BE2C (cell line): ENCODE results near the gene SMOC1.
A peak's percentile ranks its signal among the peaks of the same experiment; 100 is the strongest.

Experiments
- DNase-seq: peaks from one replicate; pipeline ENCODE4 v3.0.0-alpha.2; 2020
- H3K27me3 ChIP-seq: fragments of 250-450 bp; sonication (Bioruptor Pico); 2 replicates; pipeline ENCODE4 v1.5.1; 2020; ENCODE audit warnings: mild to moderate bottlenecking
- H3K36me3 ChIP-seq: fragments of 250-450 bp; sonication (Bioruptor Pico); 2 replicates; pipeline ENCODE4 v1.5.1; 2020; ENCODE audit warnings: mild to moderate bottlenecking
- H3K4me1 ChIP-seq: fragments of 250-450 bp; sonication (Bioruptor Pico); 2 replicates; pipeline ENCODE4 v1.5.1; 2020
- H3K4me3 ChIP-seq: 2 replicates; pipeline ENCODE4 v1.5.1; 2011; ENCODE audit warnings: low read depth, low read length
- H3K9me3 ChIP-seq: fragments of 250-450 bp; sonication (Bioruptor Pico); 2 replicates; pipeline ENCODE4 v1.5.1; 2020
- TF ChIP-seq, protein P1 (sequence below): IDR thresholded peaks from 2 replicates; pipeline ENCODE4 v1.5.1; 2012; ENCODE audit warnings: mild to moderate bottlenecking, low read depth, low read length

The SMOC1 gene

DNA sequence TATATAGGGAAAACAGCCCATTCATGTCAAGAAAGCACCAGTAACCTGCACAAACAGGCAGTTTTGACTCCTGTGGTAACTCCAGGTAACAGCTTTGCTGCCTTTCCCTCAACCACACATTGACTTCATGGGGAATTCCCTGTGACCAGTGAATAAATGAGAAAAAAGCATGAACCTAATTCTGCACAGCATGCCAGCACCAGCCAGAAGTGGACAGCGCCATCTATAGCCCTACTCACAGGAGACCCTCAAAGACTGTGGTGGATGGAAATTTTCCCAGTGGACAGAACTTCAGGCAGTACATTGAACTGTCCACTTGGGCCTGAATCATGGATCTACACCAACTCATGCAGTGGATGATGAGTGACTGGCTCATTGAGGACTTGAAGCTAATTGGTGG, 157.4 kb downstream of the SMOC1 start:
- TF ChIP-seq, protein P1, sequence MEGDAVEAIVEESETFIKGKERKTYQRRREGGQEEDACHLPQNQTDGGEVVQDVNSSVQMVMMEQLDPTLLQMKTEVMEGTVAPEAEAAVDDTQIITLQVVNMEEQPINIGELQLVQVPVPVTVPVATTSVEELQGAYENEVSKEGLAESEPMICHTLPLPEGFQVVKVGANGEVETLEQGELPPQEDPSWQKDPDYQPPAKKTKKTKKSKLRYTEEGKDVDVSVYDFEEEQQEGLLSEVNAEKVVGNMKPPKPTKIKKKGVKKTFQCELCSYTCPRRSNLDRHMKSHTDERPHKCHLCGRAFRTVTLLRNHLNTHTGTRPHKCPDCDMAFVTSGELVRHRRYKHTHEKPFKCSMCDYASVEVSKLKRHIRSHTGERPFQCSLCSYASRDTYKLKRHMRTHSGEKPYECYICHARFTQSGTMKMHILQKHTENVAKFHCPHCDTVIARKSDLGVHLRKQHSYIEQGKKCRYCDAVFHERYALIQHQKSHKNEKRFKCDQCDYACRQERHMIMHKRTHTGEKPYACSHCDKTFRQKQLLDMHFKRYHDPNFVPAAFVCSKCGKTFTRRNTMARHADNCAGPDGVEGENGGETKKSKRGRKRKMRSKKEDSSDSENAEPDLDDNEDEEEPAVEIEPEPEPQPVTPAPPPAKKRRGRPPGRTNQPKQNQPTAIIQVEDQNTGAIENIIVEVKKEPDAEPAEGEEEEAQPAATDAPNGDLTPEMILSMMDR: 0 out of 2 replicates have a peak, but pooled peaks have one; percentile 13
- Histone ChIP-seq H3K4me3 (no peak overlapping the region), H3K9me3 (no peaks in the 10 kb centered on the region), H3K4me1 (no peaks in the 10 kb centered on the region), H3K36me3 (no peaks in the 10 kb centered on the region), H3K27me3 (no peaks in the 10 kb centered on the region)
- DNase-seq: no peak

DNA sequence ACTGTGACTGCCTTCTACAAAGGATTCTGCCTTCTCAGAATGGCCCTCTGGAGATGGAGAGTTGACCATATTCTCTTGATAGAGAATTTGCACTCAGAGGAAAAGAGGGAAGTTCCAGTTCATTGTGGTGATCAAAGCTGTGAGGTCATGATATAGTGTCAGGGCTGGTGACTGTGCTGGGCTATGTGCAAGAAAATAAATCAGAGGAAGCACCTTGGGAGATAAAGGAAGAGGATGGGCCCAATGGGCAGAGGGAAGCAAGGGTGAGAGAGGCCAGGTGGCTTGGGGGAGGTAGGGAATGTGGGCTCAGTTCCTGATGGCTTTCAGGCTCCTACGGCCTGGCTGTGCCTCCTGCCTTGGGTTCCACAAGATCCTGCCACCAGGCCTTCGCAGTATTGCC, 163.8 kb downstream of the SMOC1 start:
- H3K9me3 ChIP-seq: no peaks in the 10 kb centered on the region
- TF ChIP-seq, protein P1: no peak
- DNase-seq: no peak
- no peaks in the 10 kb centered on the region for H3K36me3 ChIP-seq
- H3K4me1 ChIP-seq: no peaks in the 10 kb centered on the region
- no peaks in the 10 kb centered on the region; the same call in 1 of the 2 replicates for H3K27me3 ChIP-seq
- no peak overlapping the region for H3K4me3 ChIP-seq

DNA sequence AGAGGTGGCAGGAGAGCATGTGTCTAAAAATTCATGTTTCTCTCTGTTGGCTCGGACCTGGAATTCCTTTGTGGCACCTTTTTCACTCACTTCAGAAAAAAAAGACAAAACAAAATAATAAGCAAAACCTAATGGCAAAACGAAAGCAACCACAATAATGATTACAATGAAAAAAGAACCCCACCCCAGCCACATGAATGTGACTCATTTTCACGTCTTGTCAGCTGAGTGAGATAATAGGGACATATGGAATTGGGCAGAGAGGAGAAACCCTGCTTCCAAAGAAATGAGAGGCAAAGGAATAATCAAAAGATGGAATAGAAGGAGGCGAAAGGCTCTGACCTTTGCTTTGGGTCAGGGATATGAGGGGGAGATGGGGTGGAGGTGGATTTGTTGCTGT, 166.1 kb downstream of the SMOC1 start:
- no peaks in the 10 kb centered on the region; the same call in 1 of the 2 replicates for H3K27me3 ChIP-seq
- DNase-seq: no peak
- no peaks in the 10 kb centered on the region; the same call in 1 of the 2 replicates for H3K4me1 ChIP-seq
- no peak overlapping the region for H3K4me3 ChIP-seq
- TF ChIP-seq, protein P1: no peak
- no peaks in the 10 kb centered on the region for H3K36me3 ChIP-seq
- H3K9me3 ChIP-seq: no peaks in the 10 kb centered on the region

DNA sequence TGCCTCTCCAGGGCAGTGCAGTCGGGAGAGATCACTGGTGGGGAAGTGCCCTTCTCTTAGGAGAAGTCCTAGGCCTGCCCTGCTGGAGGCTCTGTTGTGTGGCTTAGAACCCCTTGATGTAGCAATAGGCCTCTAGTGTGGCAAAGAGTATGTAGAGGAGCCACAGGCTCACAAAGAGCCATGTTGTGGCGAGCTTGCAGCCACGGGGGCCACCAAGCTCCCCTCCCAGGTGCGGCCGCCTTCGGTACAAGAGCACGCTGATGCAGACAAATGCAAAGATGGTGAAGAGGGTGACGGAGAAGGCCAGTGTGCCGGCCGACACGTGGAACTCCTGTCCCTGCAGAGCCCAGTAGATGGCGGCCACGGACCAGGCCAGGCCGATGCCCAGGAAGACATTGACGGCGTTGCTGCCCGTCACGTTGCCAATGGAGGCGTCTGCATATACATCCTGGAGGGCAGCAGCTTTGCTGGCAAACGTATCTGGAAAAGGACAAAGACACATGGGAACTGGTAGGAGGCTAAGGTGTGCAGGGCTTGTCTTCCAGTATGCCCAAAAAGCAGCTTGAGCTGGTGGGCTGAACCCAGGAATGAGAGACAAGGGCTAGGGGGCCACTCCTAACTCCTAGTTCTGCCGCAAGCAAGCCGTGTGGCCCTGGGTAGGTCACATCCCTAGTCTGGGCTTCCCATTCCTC, 166.8 kb downstream of the SMOC1 start:
- H3K9me3 ChIP-seq: no peaks in the 10 kb centered on the region
- no peaks in the 10 kb centered on the region for H3K36me3 ChIP-seq
- H3K4me1 ChIP-seq: no peaks in the 10 kb centered on the region; the same call in 1 of the 2 replicates
- DNase-seq: peak; percentile 88
- no peaks in the 10 kb centered on the region; the same call in 1 of the 2 replicates for H3K27me3 ChIP-seq
- no peak overlapping the region for H3K4me3 ChIP-seq
- TF ChIP-seq, protein P1: peak; percentile 79

DNA sequence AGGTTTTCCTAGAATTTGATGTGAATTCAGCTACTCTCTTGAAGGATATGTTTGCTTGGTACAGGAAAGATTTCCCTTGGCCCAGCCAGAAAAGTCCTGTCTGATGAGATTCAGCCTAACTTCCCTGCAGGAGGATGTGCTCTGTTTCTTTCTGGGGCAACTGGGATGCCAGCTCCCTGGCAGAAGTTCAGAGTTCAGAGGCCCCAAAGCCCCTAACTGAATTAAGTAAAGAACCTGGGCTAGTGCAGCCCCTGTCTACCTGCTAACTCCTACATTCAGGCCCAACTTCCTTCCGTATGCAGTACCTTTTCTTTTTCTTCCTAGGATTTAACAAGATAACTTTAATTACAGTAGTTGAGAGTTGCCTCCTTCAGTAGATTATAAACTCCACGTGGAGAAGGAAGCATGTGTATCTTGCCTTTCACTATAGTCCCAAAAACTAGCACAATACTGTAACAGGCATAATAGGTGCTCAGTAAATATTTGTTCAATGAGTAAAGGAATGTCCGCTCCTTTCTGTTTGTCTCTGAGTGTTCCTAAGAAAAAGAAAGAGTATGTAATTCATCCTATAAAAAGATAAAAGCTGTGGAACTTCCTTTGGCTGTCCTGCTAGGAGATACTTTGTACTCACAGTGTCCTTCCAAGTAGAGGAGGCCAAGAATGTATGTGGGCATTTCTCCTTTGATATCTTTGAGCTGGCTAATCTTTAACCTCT, 168.5 kb downstream of the SMOC1 start:
- Histone ChIP-seq H3K9me3 (no peaks in the 10 kb centered on the region), H3K27me3 (no peaks in the 10 kb centered on the region; the same call in 1 of the 2 replicates), H3K36me3 (no peaks in the 10 kb centered on the region), H3K4me3 (no peak overlapping the region), H3K4me1 (no peaks in the 10 kb centered on the region; the same call in 1 of the 2 replicates)
- no peak for DNase-seq
- TF ChIP-seq, protein P1: no peak

DNA sequence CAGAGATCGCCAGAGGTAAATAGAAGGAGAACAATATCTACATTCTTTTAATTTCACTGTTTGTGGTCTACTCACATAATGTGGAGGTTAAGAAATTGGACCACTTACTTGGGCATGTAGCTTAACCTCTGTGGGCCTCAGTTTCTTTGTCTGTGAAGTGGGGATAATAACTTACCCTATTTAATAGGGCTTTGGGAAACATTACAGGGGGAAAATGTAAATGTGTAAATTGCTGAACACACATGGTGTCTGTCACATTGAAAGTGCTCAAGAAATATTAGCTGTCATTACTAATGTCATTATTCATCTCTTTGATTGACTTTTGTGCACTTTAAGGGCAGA, 169.1 kb downstream of the SMOC1 start:
- no peak for DNase-seq
- Histone ChIP-seq H3K9me3 (no peaks in the 10 kb centered on the region), H3K4me3 (no peak overlapping the region), H3K36me3 (no peaks in the 10 kb centered on the region), H3K27me3 (no peaks in the 10 kb centered on the region), H3K4me1 (no peaks in the 10 kb centered on the region; the same call in 1 of the 2 replicates)
- TF ChIP-seq, protein P1: no peak
